Measurements from ENCODE around the gene CDA.

Gene CDA

DNA sequence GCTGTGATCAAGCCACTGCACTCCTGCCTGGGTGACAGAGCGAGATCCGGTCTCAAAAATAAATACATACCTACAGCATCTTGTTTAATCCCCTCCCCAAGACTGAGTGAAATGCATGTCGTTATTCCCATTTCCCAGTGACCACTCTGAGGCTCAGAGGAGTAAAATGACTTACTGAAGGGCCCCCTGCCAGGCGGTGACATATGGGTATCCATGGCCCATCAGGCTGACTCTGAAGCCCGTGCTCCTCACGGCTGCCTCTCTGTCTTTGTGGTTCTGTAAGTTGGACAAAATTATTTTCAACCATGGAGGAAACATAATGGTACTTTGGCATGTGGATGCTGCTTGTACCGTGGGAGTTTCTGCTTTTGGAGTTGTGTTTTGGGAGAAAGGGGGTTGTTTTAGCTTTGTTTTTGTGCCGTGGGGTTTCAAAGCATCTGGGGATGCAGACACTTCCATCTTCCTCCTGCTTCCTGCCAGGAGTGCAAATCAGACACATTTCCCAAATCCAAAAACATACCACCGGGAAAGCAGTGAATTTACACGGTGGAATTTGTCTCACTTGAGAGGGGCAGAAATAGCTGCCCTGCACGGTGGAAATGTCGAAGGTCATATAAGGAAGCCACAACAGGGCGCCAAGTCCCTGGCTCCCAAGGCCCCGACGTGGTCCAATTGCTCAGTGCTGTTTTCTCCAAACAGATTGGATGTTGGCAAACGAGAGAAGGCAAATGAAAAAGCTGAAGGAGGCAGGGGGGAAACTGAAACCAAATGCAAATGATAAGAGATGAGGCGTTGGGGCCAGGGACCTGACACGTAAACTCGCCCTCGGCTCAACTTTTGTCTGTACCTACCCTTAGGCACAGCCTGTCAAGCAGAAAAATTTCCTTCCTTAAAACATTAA, 27.3 kb downstream of the CDA start:
- DNase-seq (ENCODE audit: low spot score): no peak

DNA sequence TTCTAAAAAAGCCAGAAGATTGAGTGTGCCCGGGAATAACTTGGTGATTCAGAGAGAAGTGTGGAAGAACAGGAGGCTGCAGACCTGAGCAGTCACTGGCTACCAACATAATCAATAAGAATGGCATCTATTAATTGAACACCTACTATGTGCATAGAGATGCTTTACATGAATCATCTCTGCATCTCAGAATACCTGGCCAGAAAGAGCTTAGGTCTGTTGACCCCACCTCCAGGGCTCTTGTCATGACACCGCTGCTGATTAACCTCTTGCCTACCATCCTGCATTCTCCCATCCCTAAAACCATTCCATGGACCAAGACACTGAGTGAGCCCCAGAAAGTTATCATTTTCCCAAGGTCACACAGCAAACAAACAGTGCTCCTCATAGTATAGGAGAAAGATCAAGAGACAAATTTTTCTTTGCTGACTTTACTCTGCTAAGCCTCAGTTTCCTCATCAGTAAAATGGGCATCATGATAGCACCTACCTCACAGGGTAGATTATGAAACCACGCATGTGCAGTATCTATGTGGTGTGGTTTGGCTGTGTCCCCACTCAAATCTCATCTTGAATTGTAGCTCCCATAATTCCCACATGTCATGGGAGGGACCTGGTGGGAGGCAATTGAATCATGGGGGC, 28.1 kb downstream of the CDA start:
- no peak for DNase-seq (ENCODE audit: low spot score)

DNA sequence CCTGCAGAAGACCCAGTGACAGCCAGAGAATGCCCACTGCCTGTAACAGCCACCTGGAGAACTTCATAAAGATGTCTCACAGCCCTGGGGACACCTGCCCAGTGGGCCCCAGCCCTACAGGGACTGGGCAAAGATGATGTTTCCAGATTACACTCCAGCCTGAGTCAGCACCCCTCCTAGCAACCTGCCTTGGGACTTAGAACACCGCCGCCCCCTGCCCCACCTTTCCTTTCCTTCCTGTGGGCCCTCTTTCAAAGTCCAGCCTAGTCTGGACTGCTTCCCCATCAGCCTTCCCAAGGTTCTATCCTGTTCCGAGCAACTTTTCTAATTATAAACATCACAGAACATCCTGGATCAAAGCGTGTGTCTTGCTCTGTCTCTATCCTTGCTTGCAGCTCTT, 29.7 kb downstream of the CDA start:
- DNase-seq (ENCODE audit: low spot score): no peak

DNA sequence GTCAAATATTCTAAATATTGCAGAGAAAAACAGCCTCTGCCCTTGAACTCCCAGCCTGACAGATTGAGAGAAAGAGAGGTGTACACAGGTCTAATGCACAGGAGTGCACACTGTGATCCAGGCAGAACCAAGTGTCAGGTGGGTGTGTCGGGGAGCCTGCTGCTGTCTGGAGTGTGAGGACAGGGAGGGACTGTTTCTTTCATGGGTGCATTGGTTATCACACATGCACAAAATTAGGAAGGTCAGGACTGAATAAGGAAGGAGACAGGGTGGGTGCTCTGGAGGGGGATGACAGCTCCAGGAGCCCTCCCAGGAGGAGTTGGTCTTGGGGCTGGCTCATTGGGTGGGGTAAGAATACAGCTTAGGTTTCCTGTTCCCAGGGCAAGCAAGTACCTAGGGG, 31.1 kb downstream of the CDA start:
- DNase-seq (ENCODE audit: low spot score): no peak

DNA sequence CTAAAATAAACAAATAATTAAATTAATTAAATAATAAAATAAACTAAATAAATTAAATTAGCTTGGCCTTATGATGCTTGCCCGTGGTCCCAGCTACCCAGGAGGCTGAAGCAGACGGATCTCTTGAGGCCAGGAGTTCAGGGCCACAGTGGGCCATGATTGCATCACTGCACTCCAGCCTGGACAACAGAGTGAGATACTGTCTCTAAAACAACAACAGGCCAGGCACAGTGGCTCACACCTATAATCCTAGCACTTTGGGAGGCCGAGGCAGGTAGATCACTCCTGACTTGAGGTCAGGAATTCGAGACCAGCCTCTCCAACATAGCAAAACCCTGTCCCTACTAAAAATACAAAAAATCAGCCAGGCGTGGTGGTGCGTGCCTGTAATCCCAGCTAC, 32.1 kb downstream of the CDA start:
- no peak for DNase-seq (ENCODE audit: low spot score)

DNA sequence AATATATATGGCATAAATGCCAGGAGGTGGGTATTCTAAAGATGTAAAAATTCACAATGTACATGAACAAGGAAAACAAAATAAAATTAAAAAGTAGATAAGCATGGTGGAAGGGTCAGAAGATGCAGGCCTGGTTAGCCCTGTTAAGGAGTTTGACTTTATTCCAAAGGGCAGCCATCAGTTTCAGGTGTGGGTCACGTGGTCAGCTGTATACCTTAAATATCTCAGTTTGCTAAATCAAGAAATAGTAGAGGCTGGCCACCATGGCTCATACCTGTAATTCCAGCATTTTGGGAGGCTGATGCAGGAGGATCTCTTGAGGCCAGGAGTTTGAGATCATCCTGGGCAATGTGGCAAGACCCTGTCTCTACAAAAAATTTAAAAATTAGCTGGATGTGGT, 35.8 kb downstream of the CDA start:
- no peak for DNase-seq (ENCODE audit: low spot score)

DNA sequence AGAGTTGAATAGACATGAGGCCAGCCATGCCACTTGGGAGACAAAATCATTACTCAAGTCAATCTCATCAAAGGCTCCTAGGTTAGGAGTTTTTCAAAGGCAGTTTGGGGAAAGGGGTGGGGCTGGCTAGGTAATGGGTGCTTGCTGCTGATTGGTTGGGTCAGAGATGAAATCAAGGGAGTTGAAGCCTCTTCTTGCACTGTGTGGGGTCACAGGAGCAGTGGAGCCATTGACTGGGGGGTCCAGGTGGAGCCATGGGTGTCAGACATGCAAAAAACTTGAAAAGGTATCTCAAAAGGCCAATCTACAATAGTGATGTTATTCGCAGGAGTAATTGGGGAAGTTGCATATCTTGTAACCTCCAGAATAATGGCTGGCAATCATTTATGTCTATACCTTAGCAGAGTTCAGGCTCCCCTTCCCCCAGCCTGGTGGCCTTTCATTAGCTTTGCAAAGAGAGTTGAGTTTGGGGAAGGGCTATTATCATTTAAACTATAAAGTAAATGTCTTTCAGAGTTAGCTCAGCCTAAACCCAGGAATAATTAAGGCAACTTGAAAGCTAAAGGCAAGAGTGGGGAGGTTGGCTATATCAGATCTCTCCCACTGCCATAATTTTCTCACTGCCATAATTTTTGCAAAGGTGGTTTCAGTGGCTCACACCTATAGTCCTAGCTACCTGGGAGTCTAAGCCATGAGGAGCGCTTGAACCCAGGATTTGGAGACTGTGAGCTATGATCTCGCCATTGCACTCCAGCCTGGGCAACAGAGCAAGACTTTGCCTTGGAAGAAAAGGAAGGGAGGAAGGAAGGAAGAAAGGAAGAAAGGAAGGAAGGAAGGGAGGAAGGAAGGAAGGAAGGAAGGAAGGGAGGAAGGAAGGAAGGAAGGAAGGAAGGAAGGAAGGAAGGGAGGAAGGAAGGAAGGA, 36.5 kb downstream of the CDA start:
- DNase-seq (ENCODE audit: low spot score): no peak

DNA sequence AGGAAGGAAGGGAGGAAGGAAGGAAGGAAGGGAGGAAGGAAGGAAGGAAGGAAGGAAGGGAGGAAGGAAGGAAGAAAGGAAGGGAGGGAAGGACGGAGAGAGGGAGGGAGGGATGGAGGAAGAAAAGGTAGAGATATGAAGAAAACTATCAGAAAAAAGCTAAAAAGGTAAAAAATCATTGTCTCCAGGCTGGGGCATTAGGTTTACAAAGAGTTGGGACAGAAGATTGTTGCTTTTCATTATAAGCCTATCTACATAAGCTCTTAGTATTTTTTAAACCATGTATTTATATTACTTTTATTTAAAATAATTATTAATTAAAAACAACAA, 37.2 kb downstream of the CDA start:
- DNase-seq (ENCODE audit: low spot score): no peak

DNA sequence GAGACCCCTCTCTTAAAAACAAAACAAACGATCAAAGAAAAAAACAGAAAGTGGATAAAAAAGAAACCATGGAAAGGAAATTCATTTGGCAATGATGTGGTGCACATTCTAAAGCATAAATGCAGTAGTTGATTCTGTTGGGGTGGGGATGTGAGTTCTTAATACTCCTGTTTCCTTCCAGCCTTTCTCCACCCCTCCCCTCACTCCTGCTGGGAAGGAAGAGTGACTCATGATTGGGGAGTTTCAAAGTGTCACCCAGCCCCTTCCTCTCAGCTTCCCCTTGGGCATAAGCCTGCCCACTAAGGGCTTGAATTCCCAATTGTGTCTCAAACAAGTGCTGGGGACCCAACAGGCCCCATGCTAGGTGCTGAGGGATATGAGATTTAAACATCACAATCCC, 37.6 kb downstream of the CDA start:
- DNase-seq (ENCODE audit: low spot score): no peak

DNA sequence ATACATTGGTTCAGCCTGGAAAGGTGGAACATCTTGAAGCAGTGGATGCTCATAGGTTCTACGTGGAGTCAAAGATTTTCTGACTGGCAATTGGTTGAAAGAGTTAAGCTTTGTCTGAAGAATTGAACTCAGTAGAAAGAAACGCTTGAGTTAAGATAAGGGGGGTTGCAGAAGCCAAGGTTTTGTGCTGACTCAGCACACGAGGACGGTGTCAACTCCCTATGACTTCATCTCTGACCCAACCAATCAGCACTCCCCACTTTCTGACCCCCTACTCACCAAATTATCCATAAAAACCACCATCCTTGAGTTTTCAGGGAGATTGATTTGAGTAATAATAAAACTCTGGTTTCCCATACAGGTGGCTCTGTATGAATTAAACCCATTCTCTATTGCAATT, 41.8 kb downstream of the CDA start:
- no peak for DNase-seq (ENCODE audit: low spot score)

DNA sequence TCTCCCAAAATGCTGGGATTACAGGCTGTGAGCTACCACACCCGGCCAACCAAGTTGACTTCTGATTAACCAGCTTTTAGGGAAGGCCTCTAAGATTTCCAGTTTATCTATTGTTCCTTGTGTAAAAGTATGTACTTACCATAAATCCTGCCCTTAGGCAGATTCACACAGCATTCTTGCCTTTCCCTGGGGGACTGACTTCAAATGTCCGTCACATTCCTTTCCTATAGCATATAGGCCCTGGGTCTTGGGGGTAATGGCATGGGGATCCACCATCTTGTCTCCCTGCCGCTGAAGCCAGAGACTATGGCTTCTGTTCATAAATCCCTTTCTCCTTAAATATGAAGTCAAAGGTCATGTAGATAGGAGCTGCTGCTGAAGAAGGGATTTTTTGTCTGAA, 43.5 kb downstream of the CDA start:
- no peak for DNase-seq (ENCODE audit: low spot score)

DNA sequence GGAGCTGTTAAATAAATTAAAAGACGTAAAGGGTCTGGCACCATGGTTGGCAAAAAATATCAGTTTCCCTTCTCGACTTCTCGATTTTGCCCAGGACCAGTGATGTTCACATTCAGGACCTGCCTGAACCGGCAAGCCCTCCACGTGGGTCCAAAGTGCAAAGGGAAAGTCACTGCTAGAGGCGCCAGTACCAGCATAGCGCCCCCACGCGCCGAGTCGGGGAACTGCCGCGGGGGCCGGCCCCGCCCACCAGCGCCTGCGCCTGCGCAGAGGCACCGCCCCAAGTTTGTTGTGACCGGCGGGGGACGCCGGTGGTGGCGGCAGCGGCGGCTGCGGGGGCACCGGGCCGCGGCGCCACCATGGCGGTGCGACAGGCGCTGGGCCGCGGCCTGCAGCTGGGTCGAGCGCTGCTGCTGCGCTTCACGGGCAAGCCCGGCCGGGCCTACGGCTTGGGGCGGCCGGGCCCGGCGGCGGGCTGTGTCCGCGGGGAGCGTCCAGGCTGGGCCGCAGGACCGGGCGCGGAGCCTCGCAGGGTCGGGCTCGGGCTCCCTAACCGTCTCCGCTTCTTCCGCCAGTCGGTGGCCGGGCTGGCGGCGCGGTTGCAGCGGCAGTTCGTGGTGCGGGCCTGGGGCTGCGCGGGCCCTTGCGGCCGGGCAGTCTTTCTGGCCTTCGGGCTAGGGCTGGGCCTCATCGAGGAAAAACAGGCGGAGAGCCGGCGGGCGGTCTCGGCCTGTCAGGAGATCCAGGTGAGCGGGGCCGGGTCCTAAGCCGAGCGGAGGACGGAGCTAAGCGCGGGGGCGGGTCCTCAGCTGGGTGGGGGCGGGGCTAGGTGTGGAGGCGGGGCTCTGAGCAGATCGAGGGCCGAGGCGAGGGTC, 44.5 kb downstream of the CDA start, which contains the start of gene PINK1:
Gene PINK1 (plus strand): TSS at position 269 of the 875 bp plus-strand sequence. CDS start 91 bp downstream, at position 360.
- DNase-seq (ENCODE audit: low spot score): peak; percentile 87

DNA sequence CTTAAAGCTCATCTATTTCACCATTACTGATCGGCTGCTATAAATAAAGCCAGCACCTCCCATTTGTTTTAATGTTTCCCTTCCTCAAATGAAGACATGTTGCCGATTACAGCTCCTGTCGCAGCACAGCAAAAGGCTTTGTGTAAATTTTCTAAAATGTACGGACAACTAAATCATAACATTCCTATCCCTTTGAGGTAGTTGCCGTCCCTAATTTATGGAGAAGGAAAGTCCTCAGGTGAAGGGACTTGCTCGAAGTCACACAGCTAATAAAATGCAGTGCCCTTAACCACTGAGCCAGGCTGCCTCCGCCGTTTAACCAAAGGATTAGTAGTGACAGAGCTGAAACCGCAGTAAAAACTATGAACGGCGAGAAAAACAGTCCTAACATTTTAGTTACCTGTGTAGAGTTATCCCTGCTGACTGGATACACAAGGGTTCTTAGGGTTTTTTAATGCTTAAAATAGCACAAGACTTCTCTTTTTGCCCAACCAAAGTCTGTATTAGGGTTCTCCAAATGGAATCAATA, 45.2 kb downstream of the CDA start:
- DNase-seq (ENCODE audit: low spot score): no peak

DNA sequence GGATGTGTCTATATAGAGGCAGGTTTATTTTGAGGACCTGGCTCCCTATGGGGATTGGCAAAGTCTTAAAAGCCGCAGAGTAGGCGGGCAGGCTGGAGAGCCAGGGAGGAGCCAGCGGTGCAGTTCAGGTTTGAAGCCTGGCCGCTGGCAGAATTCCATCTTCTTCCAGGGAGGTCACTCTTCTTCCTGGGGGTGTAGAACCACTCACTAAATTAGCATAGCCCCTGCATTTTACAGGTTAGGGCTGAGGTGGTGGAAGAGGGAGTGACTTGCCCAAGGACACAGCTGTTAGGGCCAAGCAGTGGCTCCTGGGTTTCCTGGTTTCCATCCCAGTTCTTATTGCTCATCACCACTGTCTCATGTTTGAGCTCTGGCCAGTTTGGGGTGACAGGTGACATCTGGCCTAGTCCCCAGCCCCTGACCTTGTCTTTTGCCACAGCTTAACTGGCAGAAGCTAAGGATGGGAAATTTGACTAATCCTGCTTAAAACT, 45.7 kb downstream of the CDA start:
- peak; percentile 13 for DNase-seq (ENCODE audit: low spot score)

DNA sequence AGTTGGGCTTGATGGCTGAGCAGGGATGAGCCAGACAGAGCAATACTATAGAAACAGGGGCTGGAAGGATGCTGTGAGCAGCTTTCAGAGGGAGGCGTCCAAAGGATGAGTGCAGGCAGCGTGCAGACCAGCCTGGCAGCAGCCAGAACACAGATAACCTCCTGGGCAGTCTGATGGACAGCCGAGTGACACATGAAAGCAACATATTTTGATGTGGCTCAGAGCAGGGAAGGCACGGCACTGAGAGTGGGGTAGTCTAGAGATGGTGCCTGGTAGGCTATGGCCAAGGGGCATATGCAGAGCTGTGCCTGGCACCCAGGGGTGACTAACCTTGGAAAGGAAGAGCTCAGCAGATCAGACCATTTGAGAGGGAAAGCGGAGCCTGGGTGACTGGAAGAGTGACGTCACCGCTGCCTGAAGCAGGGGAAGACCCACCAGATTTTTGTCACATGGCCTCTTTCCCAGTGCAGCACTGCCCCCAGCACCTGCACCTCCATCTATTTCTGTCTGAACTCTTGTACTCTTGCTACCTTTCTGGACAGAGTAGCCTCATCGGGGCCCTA, 48.0 kb downstream of the CDA start:
- no peak for DNase-seq (ENCODE audit: low spot score)

DNA sequence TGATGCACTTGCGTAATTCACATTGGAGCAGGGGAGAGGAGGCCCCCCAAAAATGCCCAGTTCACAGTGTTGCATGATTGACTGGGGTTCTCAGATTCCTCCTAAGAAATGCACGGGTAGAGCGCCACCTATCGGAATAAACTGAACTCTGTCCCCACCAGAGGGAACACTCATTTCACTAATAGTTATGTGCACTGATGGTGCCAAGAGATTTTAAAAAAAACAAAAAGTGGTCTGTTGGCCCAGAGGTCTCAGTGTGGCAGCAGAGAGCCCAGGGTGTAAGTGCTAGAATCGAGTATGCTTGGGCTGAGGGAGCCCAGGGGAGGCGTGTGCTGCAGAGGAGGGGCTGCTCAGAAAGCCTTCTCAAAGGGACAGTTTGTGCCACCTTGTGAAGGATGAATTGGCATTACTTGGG, 51.3 kb downstream of the CDA start:
- peak; percentile 46 for DNase-seq (ENCODE audit: low spot score)

DNA sequence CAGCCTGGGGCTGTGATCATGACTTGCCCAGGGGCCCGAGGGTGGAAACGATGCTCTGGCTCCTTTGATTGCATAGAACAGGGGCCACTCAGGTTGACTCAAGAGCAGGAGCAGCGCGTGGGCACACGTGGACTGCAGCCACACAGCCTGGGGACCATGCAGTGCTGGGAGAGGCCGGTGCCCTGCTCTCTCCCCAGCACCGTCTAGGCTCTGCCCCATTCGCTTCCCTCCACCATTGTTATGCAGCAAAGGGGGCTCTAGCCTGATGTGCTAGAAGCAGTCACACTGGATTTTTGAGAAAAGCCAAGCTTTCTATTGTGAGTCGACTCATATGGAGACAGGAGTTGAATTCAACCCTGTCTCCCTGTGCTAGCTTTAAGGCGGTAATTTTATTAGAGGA, 53.1 kb downstream of the CDA start:
- DNase-seq (ENCODE audit: low spot score): no peak

DNA sequence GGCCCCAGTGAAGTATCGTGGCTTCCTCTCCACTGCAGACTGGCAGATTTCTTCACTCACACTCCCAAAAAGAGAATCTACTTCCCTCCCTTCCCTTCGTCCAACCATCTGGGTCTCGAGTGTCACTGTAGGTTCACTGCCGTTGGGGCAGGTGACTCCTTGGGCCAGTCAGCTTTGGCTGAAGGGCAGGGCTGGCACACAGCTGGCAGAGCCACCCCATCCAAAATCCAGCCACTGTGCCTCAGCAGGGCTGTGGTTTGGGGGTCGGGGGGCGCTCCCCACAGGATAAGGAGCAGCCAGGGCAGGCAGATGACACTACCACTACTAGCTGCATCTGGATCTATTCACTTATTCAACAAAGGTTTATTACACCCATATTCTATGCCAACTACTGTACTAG, 54.2 kb downstream of the CDA start:
- DNase-seq (ENCODE audit: low spot score): no peak

DNA sequence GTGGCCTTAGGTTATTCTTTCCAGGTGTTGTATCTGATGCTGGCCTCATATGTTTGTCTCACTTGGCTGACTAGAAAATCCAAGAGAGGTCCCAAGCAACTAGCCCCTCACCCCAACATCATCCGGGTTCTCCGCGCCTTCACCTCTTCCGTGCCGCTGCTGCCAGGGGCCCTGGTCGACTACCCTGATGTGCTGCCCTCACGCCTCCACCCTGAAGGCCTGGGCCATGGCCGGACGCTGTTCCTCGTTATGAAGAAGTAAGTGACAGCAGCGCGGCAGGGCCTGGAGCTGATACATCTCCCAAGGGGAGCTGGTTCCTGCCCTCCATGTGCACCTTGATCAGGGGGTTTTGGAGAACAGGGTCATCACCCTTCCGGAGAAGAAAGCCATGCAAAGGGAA, 55.5 kb downstream of the CDA start:
- DNase-seq (ENCODE audit: low spot score): no peak

DNA sequence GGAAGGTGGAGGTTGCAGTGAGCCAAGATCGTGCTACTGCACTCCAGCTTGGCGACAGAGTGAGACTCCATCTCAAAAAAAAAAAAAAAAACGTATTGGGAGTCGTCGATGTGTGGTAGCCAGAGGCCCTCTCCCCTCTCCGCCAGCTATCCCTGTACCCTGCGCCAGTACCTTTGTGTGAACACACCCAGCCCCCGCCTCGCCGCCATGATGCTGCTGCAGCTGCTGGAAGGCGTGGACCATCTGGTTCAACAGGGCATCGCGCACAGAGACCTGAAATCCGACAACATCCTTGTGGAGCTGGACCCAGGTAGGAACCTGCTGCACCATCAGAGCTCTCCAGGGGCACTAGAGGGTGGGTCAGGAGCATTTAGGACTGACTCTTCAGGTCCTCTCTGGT, 56.5 kb downstream of the CDA start:
- DNase-seq (ENCODE audit: low spot score): no peak

DNA sequence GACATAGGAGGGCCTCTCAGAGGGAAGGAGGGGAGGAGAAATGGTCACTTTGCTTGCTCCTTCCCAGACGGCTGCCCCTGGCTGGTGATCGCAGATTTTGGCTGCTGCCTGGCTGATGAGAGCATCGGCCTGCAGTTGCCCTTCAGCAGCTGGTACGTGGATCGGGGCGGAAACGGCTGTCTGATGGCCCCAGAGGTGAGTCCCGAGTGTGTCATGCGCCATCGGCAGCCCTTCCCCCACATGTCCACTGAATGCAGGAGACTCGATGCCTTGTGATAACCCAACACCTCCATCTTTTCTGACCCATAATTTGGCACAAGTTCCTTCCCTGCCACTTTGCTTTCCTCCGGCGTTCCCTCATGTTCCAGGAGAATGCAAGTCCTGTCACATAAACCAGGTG, 59.5 kb downstream of the CDA start:
- DNase-seq (ENCODE audit: low spot score): no peak

Data from LoVo (cell line).